Measurements from ENCODE around the gene RPP25. TPM values are rescaled to one million over a fixed set of nuclear protein-coding genes. Genes with fewer than 3 reads are reported as not detected.

Gene RPP25
- total RNA-seq, 1 experiment from 2014 or later = 31.3 TPM

- DNase-seq (ENCODE audit: low spot score) = no peak
- ChIA-PET CTCF (interaction anchor here (0.9 to 2.5 kb wide), 6 partner anchors 30 to 359 kb away, joined by 3 to 14 read pairs (median 6); partner anchors contain the start of gene RPP25), POLR2A (interaction anchor here (1.0 to 1.4 kb wide), 2 partner anchors 35 kb away, joined by 3 to 6 read pairs; no protein-coding TSS in a partner anchor)
- Mint-ChIP-seq H3K27me3 (ENCODE audit: low read depth) (peaks cover 22% of the 10 kb centered on the region), H3K9me3 (no peaks in the 10 kb centered on the region), H3K27ac (no peak overlapping the region), H3K36me3 (peaks cover 13% of the 10 kb centered on the region), H3K4me1 (peaks cover 20% of the 10 kb centered on the region), H3K4me3 (no peak overlapping the region)
- no peak for ATAC-seq
- no peak for TF ChIP-seq ARID4B (CRISPR knock-in tag; IDR thresholded peaks at IDR 0.05; ENCODE audit: borderline replicate concordance)
- TF ChIP-seq TP53 (CRISPR knock-in tag; IDR thresholded peaks at IDR 0.05) = no peak
- no peak for TF ChIP-seq GABPB1 (CRISPR knock-in tag; IDR thresholded peaks at IDR 0.05)
- no peak for TF ChIP-seq ELF4 (CRISPR knock-in tag; IDR thresholded peaks at IDR 0.05; ENCODE audit: low read depth)
- no peak for TF ChIP-seq FOXP4 (CRISPR knock-in tag; IDR thresholded peaks at IDR 0.05)
- no peak for TF ChIP-seq FOXP1 (CRISPR knock-in tag; IDR thresholded peaks at IDR 0.05; ENCODE audit: borderline replicate concordance)
- no peak for TF ChIP-seq ZBTB43 (CRISPR knock-in tag; IDR thresholded peaks at IDR 0.05)
- TF ChIP-seq ZNF396 (CRISPR knock-in tag; IDR thresholded peaks at IDR 0.05; ENCODE audit: borderline replicate concordance) = no peak
- no peak for TF ChIP-seq ATF1 (CRISPR knock-in tag; IDR thresholded peaks at IDR 0.05)
These were observed 37.7 kb upstream of the RPP25 start for GRCh38 chr15:74994236-74994635.

- Mint-ChIP-seq H3K4me1 (peaks cover 20% of the 10 kb centered on the region), H3K4me3 (no peak overlapping the region), H3K27ac (no peak overlapping the region), H3K27me3 (ENCODE audit: low read depth) (peaks cover 22% of the 10 kb centered on the region), H3K36me3 (peaks cover 5% of the 10 kb centered on the region), H3K9me3 (no peaks in the 10 kb centered on the region)
- ATAC-seq (no peak), DNase-seq (ENCODE audit: low spot score) (no peak)
- CTCF ChIA-PET = interaction anchor here (0.6 to 0.9 kb wide), 2 partner anchors 57 to 107 kb away, joined by 3 to 4 read pairs; no protein-coding TSS in a partner anchor
- POLR2A ChIA-PET = no interaction called here
- no peak for TF ChIP-seq ATF1 (CRISPR knock-in tag; IDR thresholded peaks at IDR 0.05)
These were observed 36.0 kb upstream of the RPP25 start for GRCh38 chr15:74992619-74993018.

GRCh38 chr15:74989527-74989926 lies 33.0 kb upstream of the RPP25 start:
- H3K27me3 Mint-ChIP-seq (ENCODE audit: low read depth) = peaks cover 22% of the 10 kb centered on the region
- TF ChIP-seq ZNF532 (CRISPR knock-in tag; IDR thresholded peaks at IDR 0.05; ENCODE audit: borderline replicate concordance) (no peak), MAX (CRISPR knock-in tag; IDR thresholded peaks at IDR 0.05) (no peak), ZNF281 (CRISPR knock-in tag; IDR thresholded peaks at IDR 0.05) (no peak)

More at GRCh38 chr15:74989527-74989926, 33.0 kb upstream of the RPP25 start:
- DNase-seq (ENCODE audit: low spot score) = no peak
- no peaks in the 10 kb centered on the region for H3K9me3 Mint-ChIP-seq
- H3K4me1 Mint-ChIP-seq = no peaks in the 10 kb centered on the region
- no peaks in the 10 kb centered on the region for H3K36me3 Mint-ChIP-seq
- no peak for ATAC-seq
- ChIA-PET POLR2A (interaction anchor here (0.7 kb wide), 1 partner anchor 353 kb away, joined by 4 read pairs; no protein-coding TSS in a partner anchor), CTCF (interaction anchor here (1.1 kb wide), 1 partner anchor 88 kb away, joined by 3 read pairs; no protein-coding TSS in a partner anchor)
- no peak overlapping the region for H3K27ac Mint-ChIP-seq
- no peak overlapping the region for H3K4me3 Mint-ChIP-seq

Data from WTC11 (cell line).